Right forelimb (tissue), 1 donor: ENCODE measurements around the gene RFTN1.

Source experiments
- DNase-seq: peaks from one replicate; pipeline ENCODE4 v3.0.0-alpha.2; 2018

The RFTN1 gene

DNA sequence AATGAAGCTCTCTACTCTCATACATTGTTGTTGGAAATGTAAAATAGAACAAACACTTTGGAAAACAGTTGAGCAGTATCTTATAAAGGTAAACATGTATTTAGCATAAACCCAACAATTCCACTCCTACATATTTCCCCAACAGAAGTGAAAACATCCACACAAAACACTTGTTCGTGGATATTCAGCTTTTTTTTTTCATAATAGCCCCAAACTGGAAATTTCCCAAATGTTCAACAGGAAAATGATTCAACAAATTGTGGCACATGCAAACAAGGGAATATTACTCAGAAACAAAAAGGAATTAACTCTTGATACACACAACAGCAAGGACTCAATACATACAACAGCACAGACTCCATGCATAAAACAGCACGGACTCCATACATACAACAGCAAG is 28.5 kb downstream of the RFTN1 start:
- no peak for DNase-seq

DNA sequence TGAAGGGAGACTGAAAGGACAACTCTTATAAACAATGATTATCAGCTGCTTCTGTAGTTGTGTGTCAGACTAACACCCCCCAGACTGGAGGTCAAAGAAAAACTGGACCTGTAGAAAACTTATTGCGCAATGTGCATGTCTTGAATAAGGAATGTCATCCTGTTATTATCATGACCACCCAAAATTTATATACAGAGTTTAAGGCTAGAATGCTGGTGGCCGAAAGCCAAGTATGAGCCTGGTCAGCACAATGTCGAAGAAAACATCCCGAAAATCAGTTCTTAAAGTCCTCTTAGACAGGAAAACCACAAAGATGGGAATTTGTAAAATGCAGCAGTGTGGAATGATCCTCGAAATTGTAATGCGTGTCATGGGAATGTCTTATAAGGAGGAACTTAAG is 29.3 kb downstream of the RFTN1 start:
- no peak for DNase-seq

DNA sequence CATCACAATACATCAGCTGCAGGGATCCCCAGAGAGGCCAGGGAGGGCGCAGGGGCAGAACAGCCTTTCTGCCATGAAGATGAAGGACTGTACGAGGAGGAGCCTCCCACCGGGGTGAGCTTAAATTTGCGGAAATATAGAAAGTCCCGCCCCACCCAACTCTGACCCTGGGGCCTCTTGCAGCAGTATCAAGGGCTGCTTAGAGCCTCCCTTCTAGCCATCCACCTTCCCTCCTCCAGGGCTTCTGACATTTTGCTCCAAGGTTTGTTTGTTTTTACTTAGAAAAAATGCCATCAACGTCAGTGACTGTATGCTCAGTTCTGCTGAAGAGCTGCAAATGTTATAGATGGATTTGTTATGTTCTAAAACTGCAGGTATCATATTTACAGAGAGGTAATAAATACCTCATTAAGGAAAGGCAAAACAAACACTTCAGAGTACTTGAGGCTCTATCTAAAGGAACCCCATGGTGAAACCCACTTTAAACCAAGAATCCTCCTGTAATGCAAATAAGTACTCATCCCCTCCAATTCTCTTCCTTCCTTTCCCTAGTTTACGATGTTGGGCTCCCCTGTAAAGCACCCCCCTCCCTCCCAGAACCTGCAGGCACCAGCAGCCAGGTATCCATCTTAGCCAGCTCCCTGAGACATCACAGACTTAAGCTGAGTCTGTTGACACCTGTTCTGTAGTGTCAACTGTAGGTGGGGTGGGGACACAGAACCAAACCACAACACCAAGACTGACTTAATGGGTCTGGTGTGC is 30.5 kb downstream of the RFTN1 start:
- DNase-seq, result no peak

DNA sequence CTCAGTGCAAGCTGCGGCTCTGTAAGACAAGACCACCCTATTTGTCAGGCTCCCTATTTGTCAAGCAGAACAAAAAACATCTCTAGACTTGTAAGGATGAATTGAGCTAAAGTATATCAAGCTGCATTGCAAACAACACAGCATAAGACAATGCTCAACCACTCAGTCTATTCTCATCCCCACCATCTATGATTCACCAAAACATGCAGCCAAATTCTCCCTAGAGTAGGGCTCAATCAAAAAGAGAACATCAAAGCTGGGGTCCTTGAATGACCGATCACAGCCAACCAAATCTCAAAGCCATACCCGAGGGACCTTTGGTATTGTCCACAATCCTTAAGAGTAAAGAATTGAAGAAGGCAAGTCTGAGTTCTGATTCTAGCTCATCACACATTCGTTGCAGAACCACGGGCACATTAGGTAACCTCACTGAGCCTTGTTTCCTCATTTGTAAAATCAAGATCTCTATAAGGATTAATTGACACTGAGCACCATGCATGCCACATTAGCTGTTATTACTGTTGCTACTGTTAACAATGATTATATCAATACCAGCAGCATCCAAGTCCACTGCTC is 31.2 kb downstream of the RFTN1 start:
- DNase-seq, result no peak

DNA sequence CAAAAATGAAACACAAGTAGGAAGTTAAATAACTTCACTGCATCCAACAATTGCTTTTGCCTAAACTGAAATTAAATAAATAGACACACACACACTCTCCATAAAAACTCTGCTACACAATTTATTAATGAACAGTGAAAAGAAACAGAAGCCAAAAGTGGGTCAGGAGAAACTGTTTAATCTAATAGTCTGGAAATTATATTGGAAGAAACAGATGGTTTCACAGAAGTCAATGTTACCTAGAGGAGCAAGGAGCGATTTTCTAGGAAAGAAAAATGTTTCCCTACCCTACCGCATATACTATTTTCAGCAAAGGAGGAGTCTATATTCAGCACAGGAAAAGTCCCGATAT is 32.0 kb downstream of the RFTN1 start:
- DNase-seq, result no peak

DNA sequence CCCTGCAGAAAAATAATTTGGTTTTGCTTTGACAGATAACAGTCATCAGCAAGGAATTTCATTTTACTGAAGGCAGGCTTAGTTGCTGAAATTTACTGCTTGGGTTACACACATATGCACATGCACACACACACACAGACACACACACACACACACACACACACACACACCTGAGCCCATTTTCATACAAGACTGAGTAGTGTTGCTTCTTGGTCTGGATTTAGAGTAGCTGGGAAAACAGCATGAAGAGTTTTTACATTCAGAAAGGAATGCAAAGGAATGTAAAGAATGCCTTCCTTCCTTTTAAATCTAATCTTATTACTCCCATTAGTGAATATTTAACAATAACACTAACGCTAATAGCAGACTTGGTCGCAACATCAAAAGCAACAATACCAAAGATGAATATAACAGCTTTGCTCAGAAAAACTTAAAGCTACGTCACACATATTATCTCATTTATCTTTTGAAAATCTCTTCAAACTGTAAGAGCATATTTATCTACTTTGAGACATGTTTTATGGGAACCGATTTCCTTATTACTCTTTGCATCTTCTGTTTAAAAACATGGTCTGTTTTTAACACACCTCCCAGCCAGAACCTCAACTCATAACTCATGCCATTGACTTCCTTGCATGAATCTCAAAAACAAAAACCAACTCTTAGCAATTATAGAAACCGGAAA is 32.5 kb downstream of the RFTN1 start:
- no peak for DNase-seq

DNA sequence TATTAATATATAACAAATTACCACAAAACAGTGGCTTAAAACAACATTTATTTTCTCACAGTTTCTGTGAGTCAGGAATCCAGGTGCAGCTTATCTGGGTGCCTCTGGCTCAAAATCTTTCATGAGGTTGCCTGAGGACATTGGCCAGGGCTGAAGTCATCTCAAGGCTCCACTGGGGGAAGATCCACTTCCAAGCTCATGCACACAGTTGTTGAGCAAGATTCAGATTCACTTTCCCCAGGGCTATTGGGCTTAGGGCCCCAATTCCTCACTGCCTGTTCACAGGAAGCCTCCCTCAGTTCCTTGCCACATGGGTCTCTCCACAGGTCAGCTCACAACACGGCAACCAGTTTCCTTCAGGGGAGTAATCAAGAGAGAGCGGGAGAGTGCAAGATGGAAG is 35.0 kb downstream of the RFTN1 start:
- DNase-seq, result no peak

DNA sequence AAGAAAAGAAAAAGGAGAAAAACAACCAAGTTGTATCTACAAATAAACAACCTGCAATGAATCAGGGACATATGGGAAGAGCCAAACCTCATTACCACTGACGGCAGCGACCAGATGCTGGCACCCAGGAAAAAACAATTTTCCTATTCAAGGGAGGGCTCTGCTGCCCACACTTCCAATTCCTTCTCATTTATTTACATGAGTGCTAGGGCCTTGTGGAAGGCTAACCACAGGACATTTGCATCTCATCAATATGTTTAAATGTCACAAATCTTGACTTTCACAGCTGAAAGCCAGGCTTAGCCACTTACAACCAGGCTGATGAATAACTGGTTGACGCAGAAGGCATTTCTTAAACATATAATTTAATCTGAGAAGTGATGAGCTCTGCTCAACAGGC is 36.0 kb downstream of the RFTN1 start:
- no peak for DNase-seq

DNA sequence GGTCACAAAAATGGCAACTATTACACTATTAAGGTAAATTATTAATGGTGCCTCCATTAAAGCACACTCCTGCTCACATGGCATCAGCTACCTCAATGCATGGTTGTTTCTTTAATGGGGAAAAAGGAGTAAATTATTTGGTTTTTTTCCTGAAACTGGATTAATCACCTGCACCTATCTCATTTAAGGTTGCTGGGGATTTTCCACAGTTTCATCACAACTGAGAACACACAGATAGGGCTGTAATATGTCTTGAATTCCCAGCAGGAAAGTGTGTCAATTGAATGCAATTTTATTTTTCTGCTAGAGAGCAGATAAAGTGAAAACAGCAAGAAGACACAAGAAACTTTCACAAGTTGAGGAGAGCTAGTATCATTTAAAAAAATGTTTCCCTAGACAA is 36.4 kb downstream of the RFTN1 start:
- DNase-seq, result no peak

DNA sequence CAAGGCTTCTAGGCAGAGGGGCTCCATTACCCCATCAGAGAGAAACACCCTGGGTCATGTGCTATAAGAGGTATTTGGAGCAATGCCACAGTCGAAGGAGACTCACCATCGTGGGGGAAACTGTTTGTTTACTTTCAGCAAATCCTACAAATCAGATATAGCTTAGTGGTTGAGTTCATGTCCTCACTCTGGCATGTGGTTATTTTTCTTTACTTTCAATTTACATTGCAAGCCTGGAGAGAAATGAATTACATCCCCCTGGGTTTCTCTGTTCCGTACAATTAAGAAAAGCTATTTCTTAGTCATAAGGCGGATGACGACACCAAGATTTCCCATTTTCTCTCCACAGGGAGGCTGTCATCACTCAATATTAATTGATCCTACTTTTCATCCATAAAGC is 36.9 kb downstream of the RFTN1 start:
- DNase-seq, result no peak

DNA sequence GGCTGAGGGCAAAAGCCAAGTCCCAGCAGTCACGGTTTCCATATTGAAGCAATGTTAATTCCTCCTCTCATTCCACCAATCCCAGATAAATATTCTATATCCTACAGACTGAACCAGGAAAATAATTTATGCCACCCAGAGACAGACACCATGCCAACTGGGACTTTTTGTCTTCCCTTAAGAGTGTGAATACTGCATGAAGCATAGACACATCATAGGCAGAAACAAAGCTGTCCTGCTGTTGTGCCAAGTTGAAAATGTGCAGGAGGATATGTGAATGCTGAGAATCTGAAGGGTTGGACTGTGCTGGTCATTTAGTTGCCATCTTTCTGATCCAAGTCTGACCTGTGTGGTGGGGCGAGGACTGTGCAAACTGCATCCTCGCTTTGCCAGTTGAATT is 37.7 kb downstream of the RFTN1 start:
- no peak for DNase-seq

DNA sequence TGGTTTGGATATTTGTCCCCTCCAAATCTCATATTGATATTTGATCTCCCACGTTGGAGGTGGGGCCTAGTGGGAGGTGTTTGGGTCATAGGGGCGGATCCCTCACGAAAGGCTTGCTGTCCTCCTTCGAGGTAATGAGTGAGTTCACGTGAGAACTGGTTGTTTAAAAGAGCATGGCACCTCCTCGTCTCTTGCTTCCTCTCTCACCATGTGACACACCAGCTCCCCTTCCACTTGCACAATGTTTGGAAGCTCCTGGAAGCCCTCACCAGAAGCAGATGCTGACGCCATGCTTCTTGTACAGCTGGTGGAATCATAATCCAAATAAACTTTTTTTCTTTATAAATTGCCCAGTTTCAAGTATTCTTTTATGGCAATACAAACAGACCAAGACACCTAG is 38.6 kb downstream of the RFTN1 start:
- no peak for DNase-seq

DNA sequence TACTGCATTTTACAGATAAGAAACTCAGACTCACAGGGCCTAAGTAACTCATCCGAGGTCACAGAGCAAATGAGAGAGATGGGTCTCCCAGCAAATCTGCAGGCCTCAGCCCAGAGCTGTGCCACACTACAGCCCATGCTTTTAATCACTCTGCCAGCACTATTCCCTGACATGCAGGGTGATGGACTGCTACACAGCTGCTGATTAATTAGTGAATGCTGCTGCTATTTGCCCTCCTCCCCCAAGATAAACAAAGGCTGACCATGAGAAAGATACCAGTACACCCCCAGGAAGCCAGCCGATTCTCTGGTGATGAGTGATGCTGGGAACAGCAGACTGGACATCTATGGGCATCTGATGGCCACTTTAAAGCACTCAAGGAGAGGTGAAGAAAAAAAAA is 39.3 kb downstream of the RFTN1 start:
- no peak for DNase-seq

DNA sequence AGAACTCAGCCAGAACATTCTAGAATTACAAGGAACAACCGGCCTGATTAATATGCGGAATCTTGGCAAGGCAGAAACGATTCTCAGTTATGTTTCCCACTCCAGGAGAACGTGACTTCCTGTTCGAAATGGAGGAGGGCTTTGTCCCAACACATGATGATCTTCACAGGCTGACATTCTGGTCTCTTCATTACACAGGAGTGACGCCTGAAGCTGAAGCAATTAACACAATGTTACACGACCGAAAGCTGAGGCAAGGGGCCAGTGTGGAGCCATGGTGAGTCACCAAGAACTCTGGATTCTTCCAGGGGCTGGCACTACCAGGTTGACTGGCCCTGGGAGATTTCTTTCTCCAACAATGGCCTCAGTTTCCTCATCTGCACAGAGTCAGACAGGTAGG is 40.9 kb downstream of the RFTN1 start:
- DNase-seq, result no peak

DNA sequence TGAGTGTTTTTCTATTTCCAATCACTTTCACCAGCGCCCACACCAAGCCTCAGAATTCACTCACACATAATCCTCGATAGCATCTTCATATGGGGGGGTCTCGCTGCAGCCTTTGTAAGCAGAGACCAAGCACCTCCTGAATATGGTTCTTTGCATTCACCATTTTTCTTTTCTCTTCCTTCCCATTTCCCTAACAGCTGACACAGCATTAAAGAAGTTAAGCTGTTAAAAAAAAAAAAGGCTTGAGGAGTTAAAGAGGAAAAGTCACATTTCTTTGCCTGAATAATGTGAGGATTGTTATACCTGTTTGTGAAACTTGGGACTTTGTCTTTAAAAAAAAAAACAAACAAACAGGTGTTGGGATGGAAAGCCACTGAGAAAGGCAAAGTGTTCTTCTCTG is 41.6 kb downstream of the RFTN1 start:
- DNase-seq, result no peak

DNA sequence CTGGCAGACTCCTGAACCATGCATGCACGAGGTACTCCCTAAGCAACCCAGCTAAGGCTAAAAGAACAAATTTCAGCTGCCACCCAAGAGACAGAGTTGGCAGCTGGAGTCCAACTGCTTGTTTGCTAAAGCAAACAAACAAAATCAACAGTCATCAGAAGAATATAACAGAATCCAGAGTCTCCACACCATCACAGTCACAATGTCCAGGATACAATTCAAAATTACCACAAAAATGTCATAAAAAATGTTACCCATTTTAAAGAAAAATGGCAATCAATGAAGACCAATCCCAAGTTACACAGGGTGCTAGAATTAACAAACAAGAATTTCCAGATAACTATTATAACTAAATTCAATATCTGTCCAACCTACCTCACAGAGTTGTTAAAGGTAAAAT is 42.9 kb downstream of the RFTN1 start:
- DNase-seq, result no peak

DNA sequence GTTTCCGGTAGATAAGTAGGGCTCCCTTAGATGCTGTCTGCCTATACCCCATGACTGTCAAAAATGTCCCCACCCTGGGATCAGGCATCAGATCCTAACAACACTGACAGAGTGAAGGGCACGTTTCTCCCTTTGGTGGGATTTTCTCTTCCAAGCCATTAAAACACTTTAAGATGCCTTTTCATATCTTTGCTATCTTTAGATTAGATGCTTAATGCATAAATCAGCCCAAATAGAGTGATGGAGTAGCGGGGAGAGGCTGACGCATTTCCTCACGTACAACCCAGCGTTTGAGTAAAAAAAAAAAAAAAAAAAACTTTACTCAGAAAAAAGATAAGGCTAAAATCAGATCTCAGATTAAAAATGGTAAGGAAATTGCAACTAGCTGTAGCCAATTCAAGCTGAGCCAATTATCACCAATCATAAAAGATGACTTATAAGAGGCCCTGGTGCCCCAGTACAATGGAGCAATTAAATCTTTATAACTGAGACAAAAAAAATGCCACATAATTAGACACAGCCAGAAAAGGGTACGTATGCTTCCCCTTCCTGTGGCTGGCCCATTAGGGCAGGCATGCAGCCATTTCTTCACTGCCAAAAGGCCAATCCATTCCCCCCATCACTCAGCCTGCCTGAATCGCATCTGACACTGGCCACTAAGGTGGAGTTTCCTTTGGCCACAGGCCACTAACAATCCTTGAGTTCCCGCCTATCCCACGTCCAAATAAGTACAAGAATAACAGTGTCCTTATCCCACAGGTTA is 45.0 kb downstream of the RFTN1 start:
- DNase-seq, result no peak

DNA sequence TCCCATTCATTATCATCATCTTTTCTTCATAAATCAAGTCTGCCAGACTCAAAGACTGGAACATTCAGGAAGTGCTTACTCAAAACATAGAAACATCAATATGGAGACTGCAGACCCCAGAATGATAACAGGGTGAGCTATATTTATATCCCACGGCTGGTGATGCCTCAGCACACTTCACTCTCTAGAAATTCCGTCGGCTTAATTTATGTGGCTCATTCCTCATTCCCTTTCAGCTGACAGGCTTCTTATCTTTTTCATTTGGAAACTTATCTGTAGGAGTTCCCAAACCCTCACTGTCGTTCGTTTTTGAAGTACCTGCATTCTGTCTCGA is 45.5 kb downstream of the RFTN1 start:
- no peak for DNase-seq

DNA sequence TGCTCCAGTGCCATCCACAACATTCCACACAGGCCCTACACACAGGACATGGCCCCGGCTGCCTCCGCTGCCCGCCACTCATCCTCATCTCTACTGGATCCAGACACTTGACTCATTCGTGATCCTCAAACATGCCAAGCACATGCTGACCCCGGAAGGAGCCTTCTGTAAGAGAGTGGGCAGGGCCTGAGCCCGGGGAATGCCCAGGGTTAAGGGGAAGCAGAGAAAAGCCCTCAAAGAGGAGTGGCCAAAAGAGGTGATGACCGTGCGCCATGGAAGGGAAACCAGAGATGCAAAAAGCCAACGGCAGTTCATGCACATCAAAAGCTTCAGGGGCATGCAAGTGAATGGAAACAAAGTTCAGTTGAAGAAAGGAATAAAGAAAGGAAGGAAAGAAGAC is 46.1 kb downstream of the RFTN1 start:
- DNase-seq, result no peak

DNA sequence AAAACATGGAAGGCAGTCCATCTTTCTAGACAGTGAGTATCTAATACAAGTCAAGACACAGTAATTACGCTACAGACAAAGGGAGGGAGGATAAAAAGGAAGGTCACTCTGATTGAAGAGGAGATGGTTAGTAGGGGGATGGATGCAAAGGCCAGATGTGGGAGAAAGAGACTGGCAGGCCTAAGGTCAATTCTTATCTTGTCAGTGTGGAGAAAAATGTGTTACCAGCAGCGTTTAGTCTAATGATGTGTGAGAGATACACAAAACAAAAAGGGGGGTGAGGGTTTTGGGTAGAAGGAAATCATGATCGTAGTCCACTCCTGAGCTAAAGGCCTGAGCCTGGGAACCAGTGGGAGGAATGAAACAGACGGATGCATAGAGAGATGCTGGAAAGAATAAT is 46.7 kb downstream of the RFTN1 start:
- no peak for DNase-seq

DNA sequence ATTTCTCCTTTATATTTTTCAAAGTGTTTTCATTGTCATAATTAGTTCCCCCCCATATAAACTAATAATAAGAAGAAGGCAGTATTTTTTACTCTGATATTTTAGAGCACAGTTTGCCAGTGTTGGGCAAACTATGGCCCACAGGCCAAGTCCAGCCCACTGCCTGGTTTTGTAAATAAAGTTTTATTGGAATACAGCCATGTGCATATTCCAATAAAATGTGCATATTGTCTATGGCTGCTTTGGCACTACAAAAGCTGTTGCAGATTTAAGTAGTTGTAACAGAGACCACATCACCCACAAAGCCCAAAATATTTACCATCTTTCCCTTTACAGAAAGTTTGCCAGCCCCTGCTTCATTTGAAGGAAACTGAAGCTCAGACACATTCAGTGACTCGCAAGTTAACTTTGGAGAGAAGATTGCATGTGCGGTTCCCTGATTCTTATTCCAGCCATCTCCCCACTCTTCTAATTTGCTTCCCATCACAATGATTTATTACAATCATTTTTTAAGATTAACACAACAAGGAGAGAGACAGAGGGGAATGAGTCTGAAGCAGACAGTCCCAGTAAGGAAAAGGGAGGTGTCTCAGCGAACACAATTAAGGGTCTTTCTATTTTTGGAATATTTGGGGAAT is 48.9 kb downstream of the RFTN1 start:
- DNase-seq, result no peak

DNA sequence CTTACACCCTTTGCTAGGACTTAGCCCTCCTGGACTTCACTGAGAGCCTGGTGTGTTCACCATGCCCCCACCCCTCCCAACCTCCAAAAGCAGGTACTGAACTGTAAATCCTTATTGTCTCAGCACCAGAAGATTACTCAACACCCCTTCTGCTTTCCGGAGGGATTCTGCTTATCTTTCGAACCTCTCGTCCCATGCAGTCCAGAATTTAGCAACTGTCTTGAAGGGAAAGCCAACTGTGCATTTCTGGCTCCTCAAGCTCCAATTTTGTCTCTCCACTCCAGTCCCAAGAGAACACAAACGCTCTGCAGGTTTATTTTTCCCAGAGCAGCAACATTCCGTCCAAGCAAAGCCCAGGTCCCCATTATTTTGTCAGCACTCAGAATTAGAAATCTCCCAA is 49.6 kb downstream of the RFTN1 start:
- DNase-seq, result no peak

DNA sequence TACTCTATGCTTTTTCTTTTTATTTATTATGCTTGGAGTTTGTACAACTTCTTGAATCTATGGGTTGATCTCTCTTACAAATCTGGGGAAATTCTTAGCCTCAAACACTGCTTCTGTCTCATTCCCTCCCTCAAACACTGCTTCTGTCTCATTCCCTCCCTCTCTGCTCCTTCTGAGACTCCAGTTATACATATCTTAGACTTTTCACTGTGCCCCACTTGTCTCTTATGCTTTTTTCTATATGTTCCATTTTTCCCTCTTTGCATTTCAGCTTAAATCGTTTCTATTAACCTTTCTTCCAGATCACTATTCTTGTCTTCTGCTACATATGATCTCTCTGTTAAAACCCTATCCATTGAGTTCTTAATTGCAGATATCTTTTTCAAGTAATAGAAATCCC is 50.4 kb downstream of the RFTN1 start:
- DNase-seq, result no peak

DNA sequence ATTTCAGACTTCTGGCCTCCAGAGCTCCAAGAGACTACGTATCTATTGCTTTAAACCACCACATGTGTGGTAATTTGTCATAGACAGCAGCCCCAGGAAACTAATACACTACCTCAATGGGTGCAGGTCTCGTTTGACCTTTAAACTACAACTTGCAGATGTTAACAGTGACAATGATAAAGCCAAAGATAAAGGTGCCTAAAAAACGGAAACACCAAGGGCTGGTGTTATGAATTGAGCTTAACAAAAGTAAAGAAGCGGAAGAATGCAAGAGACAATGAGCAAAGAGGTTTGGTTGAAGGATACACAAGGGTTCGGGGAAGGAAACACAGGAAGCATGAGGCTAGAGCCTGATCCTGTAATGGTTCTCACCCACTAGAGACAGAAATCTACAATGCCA is 50.8 kb downstream of the RFTN1 start:
- DNase-seq, result no peak
